ENCODE results near the gene KSR2.

The KSR2 gene

DNA sequence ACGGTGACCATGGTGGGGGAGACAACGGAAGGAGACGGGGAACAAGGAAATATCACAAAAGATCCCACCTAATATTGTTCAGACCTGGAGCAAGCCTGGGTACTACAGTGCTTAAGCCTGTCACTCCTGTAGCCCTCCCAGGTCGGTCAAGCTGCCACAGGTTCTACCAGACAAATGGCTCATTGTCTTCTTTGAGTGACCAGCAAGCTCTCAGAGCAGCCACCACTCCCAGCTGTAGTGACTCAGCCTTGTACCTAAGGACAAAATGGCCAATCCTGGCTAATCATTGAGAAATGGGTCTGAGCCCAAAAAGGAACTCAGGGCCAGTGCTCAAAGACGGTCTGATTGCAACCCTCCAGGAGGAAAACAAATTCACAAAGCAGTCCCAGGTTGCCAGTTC lies 368.9 kb downstream of the KSR2 start:
- H3K9me3 ChIP-seq (replicated peaks; ENCODE audit: low read length): peaks cover 6% of the 10 kb centered on the region
- H3K9ac ChIP-seq (ENCODE audit: low read depth, low read length): no peak overlapping the region
- no peaks in the 10 kb centered on the region for H3K27me3 ChIP-seq (ENCODE audit: control insufficient read depth, insufficient read depth, low read length)
- no peaks in the 10 kb centered on the region for H3K36me3 ChIP-seq (ENCODE audit: insufficient read depth, low read length)
- H3K4me3 ChIP-seq (ENCODE audit: low read length): no peak overlapping the region
- H3K4me2 ChIP-seq (ENCODE audit: low read length): no peak overlapping the region
- H3K4me1 ChIP-seq (ENCODE audit: control insufficient read depth, insufficient read depth, low read length): no peaks in the 10 kb centered on the region

DNA sequence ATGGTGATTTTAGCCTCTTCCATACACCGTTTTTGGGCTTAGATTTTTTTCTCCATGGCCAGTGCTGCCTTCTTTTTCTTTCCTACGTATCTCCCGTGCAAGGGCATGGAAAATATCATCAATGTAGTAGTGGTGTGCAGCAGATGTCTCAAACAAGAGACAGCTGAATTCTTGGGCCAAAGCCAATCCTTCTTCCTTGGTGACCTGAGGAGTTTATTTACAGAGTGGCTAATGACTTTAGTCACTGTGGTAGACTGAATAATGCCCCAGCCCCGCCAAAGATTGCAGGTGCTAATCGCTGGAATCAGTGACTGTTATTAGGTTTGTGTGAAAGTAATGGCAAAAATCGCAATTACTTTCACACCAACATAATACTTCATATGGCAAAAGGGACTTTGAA lies 371.8 kb downstream of the KSR2 start:
- Histone ChIP-seq H3K9ac (ENCODE audit: low read depth, low read length) (no peak overlapping the region), H3K4me2 (ENCODE audit: low read length) (no peak overlapping the region), H3K9me3 (replicated peaks; ENCODE audit: low read length) (peaks cover 3% of the 10 kb centered on the region), H3K27me3 (ENCODE audit: control insufficient read depth, insufficient read depth, low read length) (no peaks in the 10 kb centered on the region), H3K4me3 (ENCODE audit: low read length) (no peak overlapping the region), H3K36me3 (ENCODE audit: insufficient read depth, low read length) (no peaks in the 10 kb centered on the region), H3K4me1 (ENCODE audit: control insufficient read depth, insufficient read depth, low read length) (no peaks in the 10 kb centered on the region)

DNA sequence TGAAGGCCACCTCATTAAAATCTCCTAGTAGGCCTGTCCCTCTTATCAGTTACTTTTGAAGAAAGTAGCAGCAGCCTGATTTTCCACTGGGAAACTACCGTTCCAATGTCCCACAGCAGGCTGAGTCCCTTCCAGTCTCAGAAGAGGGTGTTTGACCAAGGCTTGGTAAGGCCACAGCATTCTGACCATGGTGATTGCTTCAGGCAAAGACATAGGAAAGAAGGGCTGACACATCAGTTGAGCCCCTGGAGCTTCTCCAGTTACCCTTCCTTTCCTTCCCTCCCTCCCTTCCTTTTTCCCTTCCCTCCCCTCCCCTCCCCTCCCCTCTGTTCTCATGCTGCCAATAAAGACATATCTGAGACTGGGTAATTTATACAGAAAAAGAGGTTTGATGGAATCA lies 373.0 kb downstream of the KSR2 start:
- no peak overlapping the region for H3K9ac ChIP-seq (ENCODE audit: low read depth, low read length)
- H3K4me1 ChIP-seq (ENCODE audit: control insufficient read depth, insufficient read depth, low read length): no peaks in the 10 kb centered on the region
- H3K27me3 ChIP-seq (ENCODE audit: control insufficient read depth, insufficient read depth, low read length): no peaks in the 10 kb centered on the region
- H3K4me3 ChIP-seq (ENCODE audit: low read length): no peak overlapping the region
- H3K9me3 ChIP-seq (replicated peaks; ENCODE audit: low read length): peaks cover 3% of the 10 kb centered on the region
- H3K36me3 ChIP-seq (ENCODE audit: insufficient read depth, low read length): no peaks in the 10 kb centered on the region
- no peak overlapping the region for H3K4me2 ChIP-seq (ENCODE audit: low read length)

DNA sequence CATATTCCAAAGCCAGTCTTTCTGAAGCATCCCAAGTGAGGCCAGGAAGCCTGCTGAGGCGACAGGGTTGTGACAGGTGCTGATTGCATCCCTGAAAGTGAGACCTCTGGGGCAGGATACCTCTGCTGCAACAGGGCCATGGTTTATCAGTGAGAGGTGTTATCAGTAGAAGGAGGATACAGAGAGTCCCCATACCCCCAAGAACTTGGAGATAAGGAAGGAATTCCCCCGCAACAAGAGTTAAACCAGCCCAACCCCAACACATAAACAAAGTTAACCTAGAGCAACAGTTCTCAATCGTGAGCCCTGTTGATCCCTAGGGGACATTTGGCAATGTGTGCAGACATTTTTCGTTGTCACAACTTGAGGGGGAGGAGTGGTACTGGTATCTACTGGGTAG lies 374.3 kb downstream of the KSR2 start:
- H3K27me3 ChIP-seq (ENCODE audit: control insufficient read depth, insufficient read depth, low read length): no peaks in the 10 kb centered on the region

DNA sequence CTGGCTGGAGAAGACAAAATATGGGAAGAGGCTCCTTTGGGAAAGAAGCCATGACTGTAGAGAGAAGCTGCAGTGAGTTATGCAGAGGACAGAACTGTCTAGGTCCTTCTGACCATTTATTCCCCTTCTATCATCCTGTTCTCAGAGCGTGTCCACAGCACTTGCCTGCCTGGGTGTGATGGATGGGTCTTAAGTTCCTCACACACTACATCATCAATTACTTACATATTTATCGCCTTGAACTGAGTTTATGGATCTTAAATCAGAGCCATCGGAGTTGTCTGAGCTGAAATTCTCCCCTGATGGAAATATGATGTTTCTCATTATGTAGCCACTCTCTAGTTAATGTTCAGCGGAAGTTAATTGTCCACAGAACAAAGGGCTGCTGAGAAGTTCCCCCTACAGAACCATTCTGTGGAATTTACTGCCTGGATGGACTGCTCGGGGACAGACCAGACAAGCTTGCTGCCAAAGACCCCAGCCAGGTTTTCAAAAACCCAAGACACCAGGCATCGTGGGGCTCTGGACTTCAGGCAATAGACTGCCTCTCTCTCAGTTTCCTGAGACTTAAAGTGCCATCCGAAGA lies 374.9 kb downstream of the KSR2 start:
- Histone ChIP-seq H3K27me3 (ENCODE audit: control insufficient read depth, insufficient read depth, low read length) (no peaks in the 10 kb centered on the region), H3K36me3 (ENCODE audit: insufficient read depth, low read length) (no peaks in the 10 kb centered on the region), H3K4me1 (ENCODE audit: control insufficient read depth, insufficient read depth, low read length) (no peaks in the 10 kb centered on the region), H3K9me3 (replicated peaks; ENCODE audit: low read length) (peaks cover 3% of the 10 kb centered on the region), H3K4me2 (ENCODE audit: low read length) (no peak overlapping the region), H3K4me3 (ENCODE audit: low read length) (no peak overlapping the region), H3K9ac (ENCODE audit: low read depth, low read length) (no peak overlapping the region)

More for the DNA sequence above, 374.3 kb downstream of the KSR2 start:
- Histone ChIP-seq H3K4me3 (ENCODE audit: low read length) (no peak overlapping the region), H3K4me1 (ENCODE audit: control insufficient read depth, insufficient read depth, low read length) (no peaks in the 10 kb centered on the region), H3K36me3 (ENCODE audit: insufficient read depth, low read length) (no peaks in the 10 kb centered on the region), H3K4me2 (ENCODE audit: low read length) (no peak overlapping the region), H3K9ac (ENCODE audit: low read depth, low read length) (no peak overlapping the region), H3K9me3 (replicated peaks; ENCODE audit: low read length) (peaks cover 3% of the 10 kb centered on the region)

DNA sequence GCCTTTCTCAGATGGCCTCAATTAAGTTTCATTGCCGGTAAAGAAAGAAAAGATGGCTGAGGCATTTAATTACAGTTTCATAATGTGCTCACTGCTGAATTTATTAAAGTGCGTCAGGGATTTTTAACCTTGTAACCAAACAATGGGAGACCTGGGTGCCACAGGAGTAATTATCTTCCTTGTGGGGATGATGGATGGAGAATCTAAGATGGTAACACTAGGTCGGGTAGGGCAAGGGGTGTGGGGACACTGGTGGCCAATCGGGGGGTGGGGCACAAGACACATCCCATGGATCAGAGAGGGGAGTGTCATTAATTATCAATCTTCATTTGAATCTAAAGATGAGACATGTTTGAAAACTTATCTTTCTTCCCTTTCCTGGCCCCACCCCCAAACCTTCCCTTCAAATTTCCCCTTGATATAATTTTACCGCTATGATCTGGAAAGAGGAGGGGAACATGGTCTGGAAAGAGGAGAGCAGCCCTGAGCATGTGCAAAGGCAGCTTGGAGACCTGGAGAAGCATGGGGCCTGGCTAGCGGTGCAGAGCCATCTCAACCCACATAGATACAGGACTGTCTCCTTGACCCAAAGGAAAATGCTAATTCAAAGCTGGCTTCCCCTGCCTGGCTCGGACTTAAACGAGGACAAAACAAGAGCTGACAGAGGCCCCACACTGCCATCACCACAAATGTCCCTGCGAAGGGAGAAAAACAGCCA lies 376.0 kb downstream of the KSR2 start:
- Histone ChIP-seq H3K9me3 (replicated peaks; ENCODE audit: low read length) (peaks cover 3% of the 10 kb centered on the region), H3K36me3 (ENCODE audit: insufficient read depth, low read length) (no peaks in the 10 kb centered on the region), H3K4me2 (ENCODE audit: low read length) (no peak overlapping the region), H3K4me3 (ENCODE audit: low read length) (no peak overlapping the region), H3K9ac (ENCODE audit: low read depth, low read length) (no peak overlapping the region), H3K4me1 (ENCODE audit: control insufficient read depth, insufficient read depth, low read length) (no peaks in the 10 kb centered on the region), H3K27me3 (ENCODE audit: control insufficient read depth, insufficient read depth, low read length) (no peaks in the 10 kb centered on the region)

DNA sequence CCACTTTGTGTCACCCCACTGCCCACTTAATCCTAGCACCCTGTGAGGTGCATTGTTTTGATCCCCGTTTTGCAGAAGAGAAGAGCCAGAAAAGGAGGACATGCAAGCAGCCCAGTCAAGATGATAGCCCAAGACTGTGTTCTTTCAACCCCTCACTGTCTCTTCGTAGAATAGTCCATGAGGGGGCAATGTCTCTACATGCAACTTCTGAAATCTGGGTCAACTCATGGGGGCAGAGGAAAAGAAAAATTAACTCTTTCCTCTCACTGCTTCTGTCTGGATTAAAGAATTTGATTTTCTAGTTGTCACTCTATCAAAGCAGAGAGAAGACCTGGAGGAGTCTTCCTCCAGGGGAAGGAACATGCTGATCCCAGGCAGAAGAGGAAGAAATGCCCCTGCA lies 377.8 kb downstream of the KSR2 start:
- no peak overlapping the region for H3K9ac ChIP-seq (ENCODE audit: low read depth, low read length)
- H3K4me1 ChIP-seq (ENCODE audit: control insufficient read depth, insufficient read depth, low read length): no peaks in the 10 kb centered on the region
- H3K4me3 ChIP-seq (ENCODE audit: low read length): no peak overlapping the region
- H3K4me2 ChIP-seq (ENCODE audit: low read length): no peak overlapping the region
- no peaks in the 10 kb centered on the region for H3K36me3 ChIP-seq (ENCODE audit: insufficient read depth, low read length)
- no peaks in the 10 kb centered on the region for H3K27me3 ChIP-seq (ENCODE audit: control insufficient read depth, insufficient read depth, low read length)
- H3K9me3 ChIP-seq (replicated peaks; ENCODE audit: low read length): peaks cover 3% of the 10 kb centered on the region

DNA sequence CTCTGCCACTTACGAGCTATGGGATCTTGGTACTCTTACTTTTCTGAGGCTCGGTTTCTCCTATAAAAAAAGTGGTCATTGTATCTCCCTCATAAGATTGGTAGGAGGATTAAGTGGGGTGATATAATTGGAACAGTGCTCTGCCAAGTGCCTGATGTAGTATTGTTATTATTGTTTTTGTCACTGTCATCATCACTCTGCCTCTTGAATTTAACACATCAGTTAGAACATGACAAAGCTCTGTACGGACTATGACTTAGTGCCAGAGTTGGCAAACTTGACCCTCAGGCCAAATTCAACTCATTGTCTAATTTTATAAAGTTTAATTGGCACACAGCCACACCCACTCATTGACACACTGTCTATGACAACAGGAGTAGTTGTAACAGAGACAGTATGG lies 378.4 kb downstream of the KSR2 start:
- H3K4me3 ChIP-seq (ENCODE audit: low read length): no peak overlapping the region
- H3K36me3 ChIP-seq (ENCODE audit: insufficient read depth, low read length): no peaks in the 10 kb centered on the region
- no peak overlapping the region for H3K9ac ChIP-seq (ENCODE audit: low read depth, low read length)
- H3K4me1 ChIP-seq (ENCODE audit: control insufficient read depth, insufficient read depth, low read length): no peaks in the 10 kb centered on the region
- H3K27me3 ChIP-seq (ENCODE audit: control insufficient read depth, insufficient read depth, low read length): no peaks in the 10 kb centered on the region
- no peak overlapping the region for H3K4me2 ChIP-seq (ENCODE audit: low read length)
- no peaks in the 10 kb centered on the region for H3K9me3 ChIP-seq (replicated peaks; ENCODE audit: low read length)

DNA sequence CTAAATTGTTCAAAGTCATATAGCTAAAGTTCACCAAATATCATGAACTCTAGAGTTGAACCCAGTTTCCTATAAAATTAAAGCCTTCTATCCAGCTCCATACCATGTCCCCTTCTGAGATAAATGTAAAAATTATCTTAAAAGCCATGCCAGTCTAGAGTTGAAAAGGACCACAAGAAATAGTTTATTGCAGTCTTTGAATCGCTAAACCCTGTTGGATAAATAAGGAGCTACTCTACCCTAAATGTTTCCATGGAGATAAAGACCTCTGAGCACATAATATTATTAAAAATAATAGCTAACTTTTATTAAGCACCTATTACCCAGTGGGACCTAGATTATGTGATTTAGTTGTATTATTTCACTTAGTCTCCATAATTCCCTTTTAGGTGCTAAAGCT lies 379.8 kb downstream of the KSR2 start:
- Histone ChIP-seq H3K36me3 (ENCODE audit: insufficient read depth, low read length) (no peaks in the 10 kb centered on the region), H3K27me3 (ENCODE audit: control insufficient read depth, insufficient read depth, low read length) (no peaks in the 10 kb centered on the region), H3K4me1 (ENCODE audit: control insufficient read depth, insufficient read depth, low read length) (no peaks in the 10 kb centered on the region), H3K9me3 (replicated peaks; ENCODE audit: low read length) (no peaks in the 10 kb centered on the region), H3K4me2 (ENCODE audit: low read length) (no peak overlapping the region), H3K4me3 (ENCODE audit: low read length) (no peak overlapping the region), H3K9ac (ENCODE audit: low read depth, low read length) (no peak overlapping the region)

DNA sequence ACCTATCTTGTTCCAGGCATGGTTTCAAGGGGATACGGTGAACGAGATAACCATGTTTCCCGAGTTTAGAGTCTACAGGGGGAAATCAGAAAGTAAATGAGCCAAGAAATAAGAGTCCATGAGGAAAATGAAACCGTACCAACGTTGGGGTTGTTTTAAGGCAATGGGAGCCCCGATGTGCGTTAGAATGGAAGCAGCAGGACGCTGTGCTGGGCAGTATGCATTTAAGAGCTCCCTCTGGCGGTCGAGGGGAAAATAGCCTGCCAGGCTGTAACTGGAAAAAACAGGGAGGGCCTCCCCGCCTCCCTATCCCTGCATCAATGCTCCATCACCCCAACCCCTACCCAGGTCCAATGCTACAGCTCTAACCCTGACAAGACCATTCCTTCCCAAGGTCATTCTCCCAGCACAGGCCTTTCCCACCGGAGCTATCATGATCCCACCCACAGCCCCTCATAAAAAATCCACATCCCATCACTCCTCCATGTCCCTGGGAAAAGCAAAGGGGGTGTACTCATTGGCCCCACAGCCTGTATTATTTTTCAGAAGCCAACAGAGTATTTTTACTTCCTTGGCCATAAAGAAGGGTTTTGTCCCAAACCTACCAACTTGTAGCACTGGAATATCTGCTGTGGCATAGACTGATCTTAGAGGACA lies 381.0 kb downstream of the KSR2 start:
- no peaks in the 10 kb centered on the region for H3K27me3 ChIP-seq (ENCODE audit: control insufficient read depth, insufficient read depth, low read length)
- H3K4me2 ChIP-seq (ENCODE audit: low read length): no peak overlapping the region
- no peak overlapping the region for H3K4me3 ChIP-seq (ENCODE audit: low read length)
- no peak overlapping the region for H3K9ac ChIP-seq (ENCODE audit: low read depth, low read length)
- no peaks in the 10 kb centered on the region for H3K9me3 ChIP-seq (replicated peaks; ENCODE audit: low read length)
- no peaks in the 10 kb centered on the region for H3K36me3 ChIP-seq (ENCODE audit: insufficient read depth, low read length)
- H3K4me1 ChIP-seq (ENCODE audit: control insufficient read depth, insufficient read depth, low read length): no peaks in the 10 kb centered on the region

DNA sequence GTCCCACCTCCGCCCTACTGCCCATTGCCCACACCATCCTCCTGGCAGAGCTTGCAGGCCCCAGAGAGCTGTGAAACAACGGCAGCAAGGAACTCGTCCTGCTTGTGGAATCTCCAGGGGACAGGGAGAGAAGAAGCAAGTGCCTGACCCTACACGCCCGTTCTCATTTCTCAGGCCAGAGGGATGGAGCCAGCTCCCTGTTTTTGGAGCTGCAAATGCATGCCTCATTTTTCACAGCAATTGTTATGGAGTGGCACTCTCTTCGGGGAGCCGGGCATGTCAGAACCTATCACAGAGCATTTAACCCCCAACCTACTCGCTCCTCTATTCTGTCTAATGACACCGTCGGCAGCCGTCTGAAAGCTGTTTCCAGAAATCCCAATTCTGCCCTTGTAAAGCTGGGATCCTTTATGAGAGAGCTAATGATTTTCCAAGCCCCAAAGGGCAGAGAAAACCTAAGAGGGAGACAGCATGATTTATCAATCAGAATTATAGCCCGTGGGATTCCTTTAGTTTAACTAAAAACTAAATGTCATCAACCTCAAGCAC lies 385.0 kb downstream of the KSR2 start:
- H3K4me1 ChIP-seq (ENCODE audit: control insufficient read depth, insufficient read depth, low read length): no peaks in the 10 kb centered on the region

More for the DNA sequence above, 385.0 kb downstream of the KSR2 start:
- H3K9ac ChIP-seq (ENCODE audit: low read depth, low read length): no peak overlapping the region
- no peaks in the 10 kb centered on the region for H3K36me3 ChIP-seq (ENCODE audit: insufficient read depth, low read length)
- no peaks in the 10 kb centered on the region for H3K27me3 ChIP-seq (ENCODE audit: control insufficient read depth, insufficient read depth, low read length)
- H3K4me2 ChIP-seq (ENCODE audit: low read length): no peak overlapping the region
- H3K4me3 ChIP-seq (ENCODE audit: low read length): no peak overlapping the region
- no peaks in the 10 kb centered on the region for H3K9me3 ChIP-seq (replicated peaks; ENCODE audit: low read length)
